HepG2 (cell line): ENCODE results near the gene NPAS2. TPM values are rescaled to one million over a fixed set of nuclear protein-coding genes. Genes with fewer than 3 reads are reported as not detected.

Source experiments
- ATAC-seq: fragments of 200-7000 bp; cut with Tn5 transposase; 3 replicates; pipeline ENCODE4 v1.9.1; 2020; ENCODE audit warnings: mild to moderate bottlenecking, moderate library complexity
- BruUV-seq: library from RNA; stranded (reverse); fragments of 400-500 nt; replicated peaks from 2 replicates; lab custom pipeline; 2021; lab: Mats Ljungman, UMichigan
- CTCF ChIA-PET: fragments of 300-600 bp; formaldehyde crosslinking; extraction: SDS; loops from one replicate; lab custom pipeline; 2021; ENCODE audit warnings: low total read pairs, inconsistent platforms, low intra/inter-chr PET ratio; lab: Yijun Ruan, JAX
- POLR2A ChIA-PET: fragments of 350-600 bp; sonication (Branson Sonifier 250); formaldehyde crosslinking; loops from one replicate; lab custom pipeline; 2020; ENCODE audit warnings: antibody characterized with exemption, inconsistent platforms; lab: Yijun Ruan, JAX
- DNase-seq: peaks from one replicate; pipeline ENCODE4 v3.0.0-alpha.2; 2015; ENCODE audit warnings: low spot score
- FAIRE-seq: peaks from 3 replicates; lab custom pipeline; 2011; peaks lifted over from hg19 to GRCh38; lab: Jason Lieb, UNC
- H2AFZ ChIP-seq: one replicate; pipeline ENCODE4 v1.6.1; 2011; ENCODE audit warnings: low read length, inconsistent platforms
- H3K27ac ChIP-seq: fragments of 300-600 bp; 3 replicates; pipeline ENCODE4 v1.8.0; 2011; ENCODE audit warnings: mixed run types, mild to moderate bottlenecking, mixed read lengths, low read length, inconsistent platforms; ENCODE audit not compliant: insufficient read depth; ENCODE audit errors: extremely low read length
- H3K27me3 ChIP-seq, 2 experiments: fragments of 200-600 bp in 1 of 2; 2 replicates in 1 of 2; 3 replicates in 1 of 2; pipeline versions ENCODE4 v1.6.0 to v1.8.0; 2011; ENCODE audit warnings: low read length in 2 of 2, mild to moderate bottlenecking in 2 of 2, moderate library complexity in 2 of 2, inconsistent platforms in 1 of 2; ENCODE audit not compliant: insufficient read depth in 2 of 2, control insufficient read depth in 1 of 2
- H3K36me3 ChIP-seq, 2 experiments: fragments of 200-600 bp in 1 of 2; replicated peaks in 1 of 2; 2 replicates in 1 of 2; 3 replicates in 1 of 2; pipeline versions ENCODE4 v1.5.1 to v1.8.0; 2011; ENCODE audit warnings: low read length in 2 of 2, inconsistent platforms in 1 of 2; ENCODE audit not compliant: insufficient read depth in 2 of 2, control insufficient read depth in 1 of 2
- H3K4me1 ChIP-seq: 2 replicates; pipeline ENCODE4 v1.5.1; 2012; ENCODE audit warnings: low read length, inconsistent platforms; ENCODE audit not compliant: insufficient read depth
- H3K4me2 ChIP-seq: 2 replicates; pipeline ENCODE4 v1.6.0; 2011; ENCODE audit warnings: low read depth, low read length, inconsistent platforms
- H3K4me3 ChIP-seq, 3 experiments: fragments of 200-600 bp in 1 of 3; sonication (generic), shearing (Covaris generic) in 1 of 3; replicated peaks in 1 of 3; 2 replicates each; pipeline ENCODE4 v1.5.1; 2011 to 2016; ENCODE audit warnings: low read length in 3 of 3, inconsistent platforms in 2 of 3, low read depth in 2 of 3, mild to moderate bottlenecking in 2 of 3, control low read depth in 1 of 3, mixed read lengths in 1 of 3; ENCODE audit not compliant: insufficient read depth in 1 of 3
- H3K79me2 ChIP-seq: one replicate; pipeline ENCODE4 v1.6.1; 2011; ENCODE audit warnings: low read length, inconsistent platforms; ENCODE audit not compliant: insufficient read depth
- H3K9ac ChIP-seq: 2 replicates; pipeline ENCODE4 v1.6.0; 2011; ENCODE audit warnings: mild to moderate bottlenecking, low read depth, low read length, inconsistent platforms; ENCODE audit not compliant: insufficient read depth
- H3K9me3 ChIP-seq: 2 replicates; pipeline ENCODE4 v1.5.1; 2012; ENCODE audit warnings: mild to moderate bottlenecking, low read length
- H4K20me1 ChIP-seq: 2 replicates; pipeline ENCODE4 v1.6.0; 2011; ENCODE audit warnings: inconsistent platforms, mild to moderate bottlenecking, low read length, moderate library complexity; ENCODE audit not compliant: insufficient read depth
- CHD4 ChIP-seq: fragments of 200-600 bp; sonication (generic); IDR thresholded peaks from 2 replicates; pipeline ENCODE4 v1.7.0; 2017; ENCODE audit warnings: mild to moderate bottlenecking, low read length, borderline replicate concordance
- HNF1B ChIP-seq: sonication (generic); formaldehyde crosslinking; IDR thresholded peaks from 2 replicates; pipeline ENCODE4 v1.5.1; 2020; ENCODE audit warnings: mild to moderate bottlenecking, moderate library complexity, missing genetic modification reagents
- MZF1 ChIP-seq: sonication (generic); formaldehyde crosslinking; IDR thresholded peaks from 2 replicates; pipeline ENCODE4 v1.8.1; 2023; ENCODE audit warnings: mild to moderate bottlenecking, missing genetic modification reagents, borderline replicate concordance
- NFYB ChIP-seq: sonication (generic); formaldehyde crosslinking; IDR thresholded peaks from 2 replicates; pipeline ENCODE4 v1.4.0; 2020; ENCODE audit warnings: missing genetic modification reagents
- SP140L ChIP-seq: sonication (generic); formaldehyde crosslinking; IDR thresholded peaks from 2 replicates; pipeline ENCODE4 v1.4.0; 2020; ENCODE audit warnings: missing genetic modification reagents, borderline replicate concordance
- XBP1 ChIP-seq: sonication (generic); formaldehyde crosslinking; IDR thresholded peaks from 2 replicates; pipeline ENCODE4 v1.5.0; 2020; ENCODE audit warnings: missing genetic modification reagents
- ZNF367 ChIP-seq: sonication (generic); formaldehyde crosslinking; IDR thresholded peaks from 2 replicates; pipeline ENCODE4 v1.4.0; 2020; ENCODE audit warnings: missing genetic modification reagents, borderline replicate concordance
- ZNF660 ChIP-seq: sonication (generic); formaldehyde crosslinking; IDR thresholded peaks from 2 replicates; pipeline ENCODE4 v1.5.1; 2020; ENCODE audit warnings: mild to moderate bottlenecking, low read depth, missing genetic modification reagents, borderline replicate concordance
- ZNF768 ChIP-seq: sonication (generic); formaldehyde crosslinking; IDR thresholded peaks from 2 replicates; pipeline ENCODE4 v1.4.0; 2020; ENCODE audit warnings: missing genetic modification reagents
- ZNF883 ChIP-seq: sonication (generic); formaldehyde crosslinking; IDR thresholded peaks from 2 replicates; pipeline ENCODE4 v1.5.1; 2020; ENCODE audit warnings: mild to moderate bottlenecking, missing genetic modification reagents; ENCODE audit errors: not compliant biosample characterization
- WGBS: methylation state at CpG from one replicate; pipeline ENCODE4 v1.1.6; 2017; ENCODE audit warnings: low lambda C conversion rate; 5-methylcytosine and 5-hydroxymethylcytosine counted together
- in situ Hi-C: cut with HindIII; loops from 2 replicates; pipeline ENCODE4 v1.10.0; 2017; ENCODE audit warnings: low pct_unique_long_range_greater_than_20kb; ENCODE audit not compliant: extremely low pct_ligation_motif_present
- intact Hi-C: fragments of 100-400 bp; cut with micrococcal nuclease; formaldehyde crosslinking; loops from one replicate; pipeline ENCODE4 v1.10.0; 2022; ENCODE audit not compliant: unreplicated experiment
- polyA plus RNA-seq, 8 experiments: library from polyadenylated mRNA; depleted of rRNA in 3 of 8; stranded (reverse) in 7 of 8; unstranded in 1 of 8; fragments of >200 nt; fragmentation: Illumina TruSeq in 4 of 8; extraction: Trizol in 4 of 8; gene quantifications; 2 replicates each; pipeline versions ENCODE4 v1.2.1 to v1.2.3, GENCODE V29; 2011 to 2016; ENCODE audit warnings: low read depth in 4 of 8, missing spikeins in 1 of 8, mixed read lengths in 1 of 8; ENCODE audit not compliant: insufficient read depth in 1 of 8
- total RNA-seq, 5 experiments: library from RNA; depleted of rRNA; stranded (reverse); fragments of >200 nt; fragmentation: Illumina TruSeq; extraction: Trizol; gene quantifications; 2 replicates each; pipeline ENCODE4 v1.2.3, GENCODE V29; 2016; ENCODE audit warnings: low read depth in 1 of 5
- TF ChIP-seq, protein P1 (sequence below): sonication (generic); formaldehyde crosslinking; IDR thresholded peaks from 2 replicates; pipeline ENCODE4 v1.5.1; 2020; ENCODE audit warnings: mild to moderate bottlenecking, missing genetic modification reagents, moderate library complexity
- TF ChIP-seq, protein P2 (sequence below): sonication (generic); formaldehyde crosslinking; IDR thresholded peaks from 2 replicates; pipeline ENCODE4 v1.4.0; 2020; ENCODE audit warnings: mild to moderate bottlenecking, missing genetic modification reagents

NPAS2 gene
- total and polyA plus RNA-seq, 2 of the 13 experiments (the other 11 are each of a cell fraction or from before 2014, with no cell fraction given): 14.8 to 37.5 TPM

DNA sequence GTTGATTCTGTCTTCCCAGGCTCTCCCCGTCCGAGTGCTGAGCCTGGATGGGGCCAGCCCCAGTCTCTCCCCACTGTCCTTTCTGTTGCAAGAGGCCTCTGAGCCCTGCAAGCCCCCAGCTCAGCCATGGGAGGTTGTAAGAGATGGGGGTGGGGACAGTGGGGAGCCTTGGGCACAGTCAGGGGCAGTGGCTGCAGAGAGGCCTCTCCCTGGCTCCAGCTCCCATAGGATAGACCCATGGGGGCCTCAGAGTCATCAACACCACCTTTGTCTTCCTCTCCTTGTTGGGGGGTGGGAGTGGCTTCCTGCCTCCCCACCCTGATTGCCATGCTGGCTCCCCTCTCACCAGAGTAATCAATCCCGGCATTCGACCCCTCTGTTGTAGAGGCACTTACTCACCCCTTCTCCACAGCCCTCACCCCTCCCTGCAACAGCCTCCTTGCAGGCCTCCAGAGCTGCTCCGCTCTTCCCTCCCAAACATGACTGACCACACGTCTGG, 37.5 kb upstream of the NPAS2 start (continued):
- TF ChIP-seq HNF1B (CRISPR knock-in tag): 0 out of 2 replicates have a peak, but pooled peaks have one; percentile 34
- peak; percentile 30; the same call in 1 of the 2 replicates for TF ChIP-seq ZNF768
- TF ChIP-seq, protein P1, sequence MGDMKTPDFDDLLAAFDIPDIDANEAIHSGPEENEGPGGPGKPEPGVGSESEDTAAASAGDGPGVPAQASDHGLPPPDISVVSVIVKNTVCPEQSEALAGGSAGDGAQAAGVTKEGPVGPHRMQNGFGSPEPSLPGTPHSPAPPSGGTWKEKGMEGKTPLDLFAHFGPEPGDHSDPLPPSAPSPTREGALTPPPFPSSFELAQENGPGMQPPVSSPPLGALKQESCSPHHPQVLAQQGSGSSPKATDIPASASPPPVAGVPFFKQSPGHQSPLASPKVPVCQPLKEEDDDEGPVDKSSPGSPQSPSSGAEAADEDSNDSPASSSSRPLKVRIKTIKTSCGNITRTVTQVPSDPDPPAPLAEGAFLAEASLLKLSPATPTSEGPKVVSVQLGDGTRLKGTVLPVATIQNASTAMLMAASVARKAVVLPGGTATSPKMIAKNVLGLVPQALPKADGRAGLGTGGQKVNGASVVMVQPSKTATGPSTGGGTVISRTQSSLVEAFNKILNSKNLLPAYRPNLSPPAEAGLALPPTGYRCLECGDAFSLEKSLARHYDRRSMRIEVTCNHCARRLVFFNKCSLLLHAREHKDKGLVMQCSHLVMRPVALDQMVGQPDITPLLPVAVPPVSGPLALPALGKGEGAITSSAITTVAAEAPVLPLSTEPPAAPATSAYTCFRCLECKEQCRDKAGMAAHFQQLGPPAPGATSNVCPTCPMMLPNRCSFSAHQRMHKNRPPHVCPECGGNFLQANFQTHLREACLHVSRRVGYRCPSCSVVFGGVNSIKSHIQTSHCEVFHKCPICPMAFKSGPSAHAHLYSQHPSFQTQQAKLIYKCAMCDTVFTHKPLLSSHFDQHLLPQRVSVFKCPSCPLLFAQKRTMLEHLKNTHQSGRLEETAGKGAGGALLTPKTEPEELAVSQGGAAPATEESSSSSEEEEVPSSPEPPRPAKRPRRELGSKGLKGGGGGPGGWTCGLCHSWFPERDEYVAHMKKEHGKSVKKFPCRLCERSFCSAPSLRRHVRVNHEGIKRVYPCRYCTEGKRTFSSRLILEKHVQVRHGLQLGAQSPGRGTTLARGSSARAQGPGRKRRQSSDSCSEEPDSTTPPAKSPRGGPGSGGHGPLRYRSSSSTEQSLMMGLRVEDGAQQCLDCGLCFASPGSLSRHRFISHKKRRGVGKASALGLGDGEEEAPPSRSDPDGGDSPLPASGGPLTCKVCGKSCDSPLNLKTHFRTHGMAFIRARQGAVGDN (CRISPR knock-in tag): peak; percentile 53; the same call in 1 of the 2 replicates
- TF ChIP-seq, protein P2, sequence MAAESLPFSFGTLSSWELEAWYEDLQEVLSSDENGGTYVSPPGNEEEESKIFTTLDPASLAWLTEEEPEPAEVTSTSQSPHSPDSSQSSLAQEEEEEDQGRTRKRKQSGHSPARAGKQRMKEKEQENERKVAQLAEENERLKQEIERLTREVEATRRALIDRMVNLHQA (CRISPR knock-in tag): no peak

DNA sequence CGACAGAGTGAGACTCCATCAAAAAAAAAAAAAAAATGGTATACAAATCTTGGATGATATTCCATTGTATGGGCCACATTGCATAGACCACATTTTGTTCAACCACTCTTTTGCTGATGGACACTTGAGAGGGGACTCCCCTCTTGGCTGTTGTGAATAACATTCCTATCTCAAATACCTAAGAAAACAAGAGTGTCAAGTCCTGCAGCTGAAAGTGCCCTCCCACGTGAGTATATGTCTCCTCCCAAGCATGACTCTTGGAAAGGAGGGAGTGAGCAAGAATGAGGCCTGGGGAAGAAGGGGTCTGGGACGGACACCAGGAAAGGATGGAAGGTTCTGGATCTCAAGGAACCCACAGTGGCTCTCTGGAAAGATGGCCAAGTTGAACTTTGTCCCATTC, 36.0 kb upstream of the NPAS2 start:
- Histone ChIP-seq H3K4me2 (no peak overlapping the region), H3K27ac (no peak overlapping the region), H4K20me1 (no peaks in the 10 kb centered on the region), H3K36me3 (no peaks in the 10 kb centered on the region), H3K27me3 (no peaks in the 10 kb centered on the region), H2AFZ (no peak overlapping the region), H3K9ac (no peak overlapping the region), H3K79me2 (no peaks in the 10 kb centered on the region), H3K9me3 (no peaks in the 10 kb centered on the region), H3K4me1 (peaks cover 84% of the 10 kb centered on the region)
- ATAC-seq: no peak
- 93% methylated on average over 3 of the region's 3 CpGs for WGBS
- in situ Hi-C loops (loop anchor here (5.0 kb wide), 1 partner anchor 33 kb away; no protein-coding TSS in a partner anchor), intact Hi-C loops (no loop called here)
- CTCF ChIA-PET: no interaction called here
- no TSS peak for BruUV-seq
- POLR2A ChIA-PET: interaction anchor here (1.1 kb wide), 1 partner anchor 35 kb away, joined by 4 read pairs; no protein-coding TSS in a partner anchor
- no peak for FAIRE-seq
- TF ChIP-seq XBP1 (CRISPR knock-in tag): no peak
- TF ChIP-seq ZNF883: no peak
- no peak for TF ChIP-seq ZNF660 (CRISPR knock-in tag)
- TF ChIP-seq MZF1 (CRISPR knock-in tag): no peak
- TF ChIP-seq ZNF367 (CRISPR knock-in tag): no peak
- no peak for TF ChIP-seq SP140L
- no peak for TF ChIP-seq NFYB
- no peak for TF ChIP-seq CHD4
- TF ChIP-seq, all 625 proteins: peak for 0
- DNase-seq: no peak
- no peak overlapping the region for H3K4me3 ChIP-seq
